HCT116 (cell line): ENCODE measurements around the gene CCDC73.

Source experiments
- CEBPB ChIP-seq: IDR thresholded peaks from 2 replicates; pipeline ENCODE4 v1.6.1; 2012; ENCODE audit warnings: low read depth
- EGR1 ChIP-seq: IDR thresholded peaks from 2 replicates; pipeline ENCODE4 v1.6.1; 2012; ENCODE audit warnings: low read depth
- EZH2 ChIP-seq: fragments of 200-600 bp; sonication (generic); IDR thresholded peaks from 2 replicates; pipeline ENCODE4 v1.6.1; 2017; ENCODE audit warnings: antibody characterized with exemption, mixed run types
- EZH2phosphoT487 ChIP-seq: fragments of 200-600 bp; IDR thresholded peaks from 2 replicates; pipeline ENCODE4 v1.6.1; 2018; ENCODE audit warnings: antibody characterized with exemption, borderline replicate concordance
- POLR2A ChIP-seq: IDR thresholded peaks from 2 replicates; pipeline ENCODE4 v1.7.0; 2011; ENCODE audit warnings: borderline replicate concordance; ENCODE audit not compliant: insufficient read depth, insufficient read length; ENCODE audit errors: extremely low read depth
- POLR2AphosphoS5 ChIP-seq: IDR thresholded peaks from 2 replicates; pipeline ENCODE4 v1.6.1; 2011; ENCODE audit warnings: mild to moderate bottlenecking, low read depth, low read length, moderate library complexity
- RAD21 ChIP-seq: IDR thresholded peaks from 2 replicates; pipeline ENCODE4 v1.6.1; 2012; ENCODE audit warnings: low read depth, mild to moderate bottlenecking
- REST ChIP-seq: IDR thresholded peaks from 2 replicates; pipeline ENCODE4 v1.6.1; 2012; ENCODE audit warnings: low read depth
- SRF ChIP-seq: IDR thresholded peaks from 2 replicates; pipeline ENCODE4 v1.6.1; 2012; ENCODE audit warnings: low read depth
- ZBTB33 ChIP-seq: IDR thresholded peaks from 2 replicates; pipeline ENCODE4 v1.6.1; 2011; ENCODE audit warnings: mild to moderate bottlenecking, low read length, moderate library complexity; ENCODE audit not compliant: insufficient replicate concordance; ENCODE audit errors: extremely low read depth
- ZNF274 ChIP-seq: fragments of 200-500 bp; sonication (Bioruptor generic); IDR thresholded peaks from 2 replicates; pipeline ENCODE4 v1.6.1; 2014; ENCODE audit warnings: mild to moderate bottlenecking, low read depth, low read length, inconsistent platforms
- TF ChIP-seq, protein P1 (sequence below), 3 experiments: fragments of 200-600 bp in 1 of 3; sonication (generic) in 1 of 3; IDR thresholded peaks in 2 of 3; conservative IDR thresholded peaks in 1 of 3; 2 replicates each; pipeline ENCODE4 v1.5.1; 2012 to 2017; ENCODE audit warnings: low read depth in 2 of 3, low read length in 2 of 3, antibody characterized with exemption in 1 of 3, borderline replicate concordance in 1 of 3, control low read depth in 1 of 3, mild to moderate bottlenecking in 1 of 3, mixed read lengths in 1 of 3, mixed run types in 1 of 3, moderate library complexity in 1 of 3; ENCODE audit not compliant: insufficient read depth in 1 of 3
- TF ChIP-seq, protein P2 (sequence below): IDR thresholded peaks from 2 replicates; pipeline ENCODE4 v1.6.1; 2012

DNA sequence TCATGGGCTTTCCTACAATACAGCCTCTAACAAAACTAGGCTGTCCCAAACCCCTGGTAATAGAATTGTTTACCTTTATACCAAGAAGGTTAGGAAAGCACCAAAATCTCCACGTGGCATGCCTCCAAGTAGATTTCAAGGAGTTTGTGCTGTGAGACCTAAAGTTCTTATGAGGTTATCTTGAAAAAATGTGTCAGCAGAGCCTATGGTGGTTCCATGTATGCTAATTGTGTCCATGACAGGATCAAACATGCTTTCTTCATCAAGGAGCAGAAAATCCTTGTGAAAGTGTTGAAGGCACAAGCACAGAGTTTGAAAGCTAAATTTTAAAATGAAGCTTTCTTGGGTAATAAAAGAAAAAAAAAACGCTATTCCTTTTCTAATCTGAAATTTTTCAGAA is 36.2 kb downstream of the CCDC73 start:
- TF ChIP-seq SRF (no peak), REST (no peak), POLR2AphosphoS5 (no peak), ZBTB33 (no peak), EZH2 (no peak), EGR1 (no peak), RAD21 (no peak), ZNF274 (no peak), POLR2A (no peak), EZH2phosphoT487 (no peak), CEBPB (no peak)
- TF ChIP-seq, protein P1, sequence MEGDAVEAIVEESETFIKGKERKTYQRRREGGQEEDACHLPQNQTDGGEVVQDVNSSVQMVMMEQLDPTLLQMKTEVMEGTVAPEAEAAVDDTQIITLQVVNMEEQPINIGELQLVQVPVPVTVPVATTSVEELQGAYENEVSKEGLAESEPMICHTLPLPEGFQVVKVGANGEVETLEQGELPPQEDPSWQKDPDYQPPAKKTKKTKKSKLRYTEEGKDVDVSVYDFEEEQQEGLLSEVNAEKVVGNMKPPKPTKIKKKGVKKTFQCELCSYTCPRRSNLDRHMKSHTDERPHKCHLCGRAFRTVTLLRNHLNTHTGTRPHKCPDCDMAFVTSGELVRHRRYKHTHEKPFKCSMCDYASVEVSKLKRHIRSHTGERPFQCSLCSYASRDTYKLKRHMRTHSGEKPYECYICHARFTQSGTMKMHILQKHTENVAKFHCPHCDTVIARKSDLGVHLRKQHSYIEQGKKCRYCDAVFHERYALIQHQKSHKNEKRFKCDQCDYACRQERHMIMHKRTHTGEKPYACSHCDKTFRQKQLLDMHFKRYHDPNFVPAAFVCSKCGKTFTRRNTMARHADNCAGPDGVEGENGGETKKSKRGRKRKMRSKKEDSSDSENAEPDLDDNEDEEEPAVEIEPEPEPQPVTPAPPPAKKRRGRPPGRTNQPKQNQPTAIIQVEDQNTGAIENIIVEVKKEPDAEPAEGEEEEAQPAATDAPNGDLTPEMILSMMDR (IDR thresholded peaks at IDR 0.05 in 2 of 3, conservative IDR thresholded peaks at IDR 0.05 in 1 of 3; ENCODE audit: borderline replicate concordance in 1 of 3, insufficient read depth in 1 of 3, low read depth in 2 of 3, low read length in 2 of 3), result no peak
- TF ChIP-seq, protein P2, sequence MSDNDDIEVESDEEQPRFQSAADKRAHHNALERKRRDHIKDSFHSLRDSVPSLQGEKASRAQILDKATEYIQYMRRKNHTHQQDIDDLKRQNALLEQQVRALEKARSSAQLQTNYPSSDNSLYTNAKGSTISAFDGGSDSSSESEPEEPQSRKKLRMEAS, result no peak
